SK-N-SH treated with all-trans-retinoic acid at 6 μM for 48 hours (cell line): Measurements from ENCODE around the gene CTDNEP1.

Experiments used
- ATAC-seq: fragments of 200-7000 bp; cut with Tn5 transposase; 3 replicates; pipeline ENCODE4 v1.9.1; 2020; ENCODE audit warnings: mild to moderate bottlenecking, moderate library complexity
- ARNTL ChIP-seq: fragments of 450-650 bp; formaldehyde crosslinking; IDR thresholded peaks from 2 replicates; pipeline ENCODE4 v1.5.0; 2020; ENCODE audit warnings: low read depth, mild to moderate bottlenecking, moderate library complexity, borderline replicate concordance
- BACH2 ChIP-seq: fragments of 250-450 bp; sonication (Bioruptor Pico); IDR thresholded peaks from 2 replicates; pipeline ENCODE4 v1.9.0; 2021; ENCODE audit warnings: mild to moderate bottlenecking, borderline replicate concordance
- CREB5 ChIP-seq: fragments of 250-450 bp; sonication (Bioruptor Pico); IDR thresholded peaks from 2 replicates; pipeline ENCODE4 v1.5.1; 2020; ENCODE audit warnings: low read depth, mild to moderate bottlenecking, moderate library complexity
- CSDC2 ChIP-seq: fragments of 250-450 bp; sonication (Bioruptor Pico); IDR thresholded peaks from 2 replicates; pipeline ENCODE4 v1.5.0; 2020; ENCODE audit warnings: mild to moderate bottlenecking, moderate library complexity
- ESRRG ChIP-seq: fragments of 250-450 bp; sonication (Bioruptor Pico); IDR thresholded peaks from 2 replicates; pipeline ENCODE4 v1.6.1; 2021; ENCODE audit warnings: mild to moderate bottlenecking
- GLIS3 ChIP-seq: fragments of 250-450 bp; sonication (Bioruptor Pico); IDR thresholded peaks from 2 replicates; pipeline ENCODE4 v1.5.0; 2020; ENCODE audit warnings: mild to moderate bottlenecking, moderate library complexity
- ISL1 ChIP-seq: fragments of 250-450 bp; sonication (Bioruptor Pico); IDR thresholded peaks from 2 replicates; pipeline ENCODE4 v2.1.2; 2022; ENCODE audit warnings: mild to moderate bottlenecking, moderate library complexity
- OSR1 ChIP-seq: fragments of 250-450 bp; sonication (Bioruptor Pico); IDR thresholded peaks from 2 replicates; pipeline ENCODE4 v1.8.0; 2022; ENCODE audit warnings: moderate library complexity, mild to moderate bottlenecking, inconsistent platforms
- PATZ1 ChIP-seq: fragments of 250-450 bp; sonication (Bioruptor Pico); IDR thresholded peaks from 2 replicates; pipeline ENCODE4 v1.8.0; 2020; ENCODE audit warnings: mild to moderate bottlenecking, moderate library complexity, borderline replicate concordance
- POU6F1 ChIP-seq: fragments of 250-450 bp; sonication (Bioruptor Pico); IDR thresholded peaks from 2 replicates; pipeline ENCODE4 v1.8.0; 2021; ENCODE audit warnings: low read depth, mild to moderate bottlenecking, moderate library complexity, borderline replicate concordance
- PPARA ChIP-seq: fragments of 250-450 bp; sonication (Bioruptor Pico); IDR thresholded peaks from 2 replicates; pipeline ENCODE4 v1.5.0; 2020; ENCODE audit warnings: mild to moderate bottlenecking, borderline replicate concordance
- RARB ChIP-seq: fragments of 250-450 bp; sonication (Bioruptor Pico); IDR thresholded peaks from 2 replicates; pipeline ENCODE4 v1.8.0; 2021; ENCODE audit warnings: mild to moderate bottlenecking, moderate library complexity
- SNAI2 ChIP-seq: fragments of 250-450 bp; sonication (Bioruptor Pico); IDR thresholded peaks from 2 replicates; pipeline ENCODE4 v1.5.0; 2020; ENCODE audit warnings: mild to moderate bottlenecking, moderate library complexity
- TCF4 ChIP-seq: fragments of 250-450 bp; sonication (Bioruptor Pico); IDR thresholded peaks from 2 replicates; pipeline ENCODE4 v1.8.0; 2021; ENCODE audit warnings: mild to moderate bottlenecking, moderate library complexity, borderline replicate concordance
- TOX ChIP-seq: fragments of 250-450 bp; sonication (Bioruptor Pico); IDR thresholded peaks from 2 replicates; pipeline ENCODE4 v1.8.0; 2021; ENCODE audit warnings: mild to moderate bottlenecking, moderate library complexity, borderline replicate concordance
- ZC3H10 ChIP-seq: fragments of 250-450 bp; sonication (Bioruptor Pico); IDR thresholded peaks from 2 replicates; pipeline ENCODE4 v1.5.1; 2021; ENCODE audit warnings: mild to moderate bottlenecking, moderate library complexity
- ZFP3 ChIP-seq: fragments of 250-450 bp; sonication (Bioruptor Pico); IDR thresholded peaks from 2 replicates; pipeline ENCODE4 v1.5.0; 2020; ENCODE audit warnings: mild to moderate bottlenecking, moderate library complexity
- ZFP30 ChIP-seq: fragments of 450-650 bp; formaldehyde crosslinking; IDR thresholded peaks from 2 replicates; pipeline ENCODE4 v1.5.0; 2022; ENCODE audit warnings: mild to moderate bottlenecking, moderate library complexity
- ZNF565 ChIP-seq: fragments of 450-650 bp; formaldehyde crosslinking; conservative IDR thresholded peaks from 2 replicates; pipeline ENCODE4 v1.5.0; 2020; ENCODE audit warnings: low read depth, mild to moderate bottlenecking, moderate library complexity
- ZNF70 ChIP-seq: fragments of 450-650 bp; formaldehyde crosslinking; IDR thresholded peaks from 2 replicates; pipeline ENCODE4 v1.5.0; 2020; ENCODE audit warnings: mild to moderate bottlenecking, moderate library complexity
- ZNF8 ChIP-seq: fragments of 450-650 bp; formaldehyde crosslinking; IDR thresholded peaks from 2 replicates; pipeline ENCODE4 v1.5.0; 2020; ENCODE audit warnings: mild to moderate bottlenecking, moderate library complexity
- TF ChIP-seq, protein P1 (sequence below): fragments of 250-450 bp; sonication (Bioruptor Pico); IDR thresholded peaks from 2 replicates; pipeline ENCODE4 v1.5.1; 2021; ENCODE audit warnings: mild to moderate bottlenecking, moderate library complexity

CTDNEP1 gene

DNA sequence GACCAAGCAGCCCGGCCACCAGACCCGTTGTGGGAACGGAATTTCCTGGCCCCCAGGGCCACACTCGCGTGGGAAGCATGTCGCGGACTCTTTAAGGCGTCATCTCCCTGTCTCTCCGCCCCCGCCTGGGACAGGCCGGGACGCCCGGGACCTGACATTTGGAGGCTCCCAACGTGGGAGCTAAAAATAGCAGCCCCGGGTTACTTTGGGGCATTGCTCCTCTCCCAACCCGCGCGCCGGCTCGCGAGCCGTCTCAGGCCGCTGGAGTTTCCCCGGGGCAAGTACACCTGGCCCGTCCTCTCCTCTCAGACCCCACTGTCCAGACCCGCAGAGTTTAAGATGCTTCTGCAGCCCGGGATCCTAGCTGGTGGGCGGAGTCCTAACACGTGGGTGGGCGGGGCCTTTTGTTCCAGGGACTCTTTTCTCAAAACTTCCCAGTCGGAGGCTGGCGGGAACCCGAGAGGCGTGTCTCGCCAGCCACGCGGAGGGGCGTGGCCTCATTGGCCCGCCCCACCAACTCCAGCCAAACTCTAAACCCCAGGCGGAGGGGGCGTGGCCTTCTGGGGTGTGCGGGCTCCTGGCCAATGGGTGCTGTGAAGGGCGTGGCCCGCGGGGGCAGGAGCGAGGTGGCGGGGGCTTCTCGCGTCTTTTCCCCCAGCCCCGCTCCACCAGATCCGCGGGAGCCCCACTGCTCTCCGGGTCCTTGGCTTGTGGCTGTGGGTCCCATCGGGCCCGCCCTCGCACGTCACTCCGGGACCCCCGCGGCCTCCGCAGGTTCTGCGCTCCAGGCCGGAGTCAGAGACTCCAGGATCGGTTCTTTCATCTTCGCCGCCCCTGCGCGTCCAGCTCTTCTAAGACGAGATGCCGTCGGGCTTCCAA is 29.8 kb upstream of the CTDNEP1 start, which contains the start of gene SLC2A4:
Gene SLC2A4 (plus strand): TSS at position 645 of the 879 bp plus-strand sequence. CDS start 217 bp downstream, at position 862.
- TF ChIP-seq PPARA = no peak
- TF ChIP-seq ZC3H10 (CRISPR knock-in tag) = no peak
- no peak for TF ChIP-seq ZNF70
- no peak for TF ChIP-seq BACH2 (CRISPR knock-in tag)
- no peak for TF ChIP-seq POU6F1
- no peak for TF ChIP-seq RARB (CRISPR knock-in tag)
- no peak for TF ChIP-seq SNAI2
- no peak for TF ChIP-seq TOX (CRISPR knock-in tag)
- TF ChIP-seq ISL1 (CRISPR knock-in tag) = no peak
- TF ChIP-seq ZFP3 (CRISPR knock-in tag) = no peak
- TF ChIP-seq ZFP30 (CRISPR knock-in tag) = no peak
- no peak for TF ChIP-seq CREB5 (CRISPR knock-in tag)
- TF ChIP-seq GLIS3 (CRISPR knock-in tag) = no peak
- no peak for TF ChIP-seq ARNTL (CRISPR knock-in tag)
- no peak for TF ChIP-seq ZNF8 (CRISPR knock-in tag)
- TF ChIP-seq PATZ1 (CRISPR knock-in tag) = no peak
- TF ChIP-seq TCF4 (CRISPR knock-in tag) = no peak
- peak; percentile 76 for ATAC-seq

DNA sequence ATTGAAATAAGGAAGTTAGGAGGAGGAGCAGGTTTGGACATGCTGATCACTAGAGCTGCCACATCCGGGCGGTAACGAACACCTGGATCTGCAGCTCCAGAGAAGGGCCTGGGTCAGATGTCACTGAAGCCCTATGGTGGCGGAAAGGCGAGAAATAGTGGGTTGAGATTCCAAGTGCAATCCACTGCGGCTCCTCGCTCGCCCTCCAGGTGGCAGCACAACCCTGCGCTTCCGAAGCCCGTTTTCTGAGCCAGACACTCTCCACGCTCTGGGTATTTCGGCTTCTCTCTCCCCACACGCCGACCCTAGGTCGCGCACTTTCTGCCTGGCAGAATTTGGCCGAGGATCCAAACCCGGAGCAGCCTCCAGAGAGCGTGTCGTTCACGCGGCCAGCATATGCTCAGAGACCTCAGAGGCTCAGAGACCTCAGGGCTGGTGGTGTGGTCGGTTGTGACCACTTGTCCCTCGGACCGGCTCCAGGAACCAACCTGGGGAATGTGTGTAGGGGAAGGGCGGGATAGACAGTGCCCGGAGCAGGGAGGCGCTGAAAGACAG is 29.1 kb upstream of the CTDNEP1 start:
- TF ChIP-seq ZFP3 (CRISPR knock-in tag) (no peak), ZNF565 (no peak), POU6F1 (no peak), RARB (CRISPR knock-in tag) (no peak), PPARA (no peak), ZNF70 (no peak), ARNTL (CRISPR knock-in tag) (no peak), ISL1 (CRISPR knock-in tag) (no peak), PATZ1 (CRISPR knock-in tag) (no peak), CREB5 (CRISPR knock-in tag) (no peak), SNAI2 (no peak), CSDC2 (CRISPR knock-in tag) (no peak), BACH2 (CRISPR knock-in tag) (no peak), OSR1 (CRISPR knock-in tag) (no peak), ZNF8 (CRISPR knock-in tag) (no peak), GLIS3 (CRISPR knock-in tag) (no peak), ZC3H10 (CRISPR knock-in tag) (no peak), TOX (CRISPR knock-in tag) (no peak), ESRRG (CRISPR knock-in tag) (no peak)
- TF ChIP-seq, protein P1, sequence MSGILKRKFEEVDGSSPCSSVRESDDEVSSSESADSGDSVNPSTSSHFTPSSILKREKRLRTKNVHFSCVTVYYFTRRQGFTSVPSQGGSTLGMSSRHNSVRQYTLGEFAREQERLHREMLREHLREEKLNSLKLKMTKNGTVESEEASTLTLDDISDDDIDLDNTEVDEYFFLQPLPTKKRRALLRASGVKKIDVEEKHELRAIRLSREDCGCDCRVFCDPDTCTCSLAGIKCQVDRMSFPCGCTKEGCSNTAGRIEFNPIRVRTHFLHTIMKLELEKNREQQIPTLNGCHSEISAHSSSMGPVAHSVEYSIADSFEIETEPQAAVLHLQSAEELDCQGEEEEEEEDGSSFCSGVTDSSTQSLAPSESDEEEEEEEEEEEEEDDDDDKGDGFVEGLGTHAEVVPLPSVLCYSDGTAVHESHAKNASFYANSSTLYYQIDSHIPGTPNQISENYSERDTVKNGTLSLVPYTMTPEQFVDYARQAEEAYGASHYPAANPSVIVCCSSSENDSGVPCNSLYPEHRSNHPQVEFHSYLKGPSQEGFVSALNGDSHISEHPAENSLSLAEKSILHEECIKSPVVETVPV (CRISPR knock-in tag) = no peak
- ATAC-seq = peak; percentile 92
